ENCODE measurements around the gene GABBR2. TPM values are rescaled to one million over a fixed set of nuclear protein-coding genes. Genes with fewer than 3 reads are reported as not detected.

Gene GABBR2
- total RNA-seq, 1 donor from 2014 or later, result not detected

GRCh38 chr9:98302938-98303632, 405.6 kb downstream of the GABBR2 start:
- no peaks in the 10 kb centered on the region for H3K9me3 Mint-ChIP-seq (ENCODE audit: unreplicated experiment)
- H3K4me3 Mint-ChIP-seq (ENCODE audit: unreplicated experiment), result no peak overlapping the region
- H3K36me3 Mint-ChIP-seq (ENCODE audit: unreplicated experiment), result no peaks in the 10 kb centered on the region
- no peaks in the 10 kb centered on the region for H3K4me1 Mint-ChIP-seq (ENCODE audit: unreplicated experiment)
- peaks cover 10% of the 10 kb centered on the region for H3K27me3 Mint-ChIP-seq (ENCODE audit: unreplicated experiment)
- H3K27ac Mint-ChIP-seq (ENCODE audit: unreplicated experiment), result no peak overlapping the region
- TF ChIP-seq, protein P1, sequence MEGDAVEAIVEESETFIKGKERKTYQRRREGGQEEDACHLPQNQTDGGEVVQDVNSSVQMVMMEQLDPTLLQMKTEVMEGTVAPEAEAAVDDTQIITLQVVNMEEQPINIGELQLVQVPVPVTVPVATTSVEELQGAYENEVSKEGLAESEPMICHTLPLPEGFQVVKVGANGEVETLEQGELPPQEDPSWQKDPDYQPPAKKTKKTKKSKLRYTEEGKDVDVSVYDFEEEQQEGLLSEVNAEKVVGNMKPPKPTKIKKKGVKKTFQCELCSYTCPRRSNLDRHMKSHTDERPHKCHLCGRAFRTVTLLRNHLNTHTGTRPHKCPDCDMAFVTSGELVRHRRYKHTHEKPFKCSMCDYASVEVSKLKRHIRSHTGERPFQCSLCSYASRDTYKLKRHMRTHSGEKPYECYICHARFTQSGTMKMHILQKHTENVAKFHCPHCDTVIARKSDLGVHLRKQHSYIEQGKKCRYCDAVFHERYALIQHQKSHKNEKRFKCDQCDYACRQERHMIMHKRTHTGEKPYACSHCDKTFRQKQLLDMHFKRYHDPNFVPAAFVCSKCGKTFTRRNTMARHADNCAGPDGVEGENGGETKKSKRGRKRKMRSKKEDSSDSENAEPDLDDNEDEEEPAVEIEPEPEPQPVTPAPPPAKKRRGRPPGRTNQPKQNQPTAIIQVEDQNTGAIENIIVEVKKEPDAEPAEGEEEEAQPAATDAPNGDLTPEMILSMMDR (IDR thresholded peaks at IDR 0.05), result no peak
- DNase-seq (ENCODE audit: extremely low spot score, unreplicated experiment), result no peak

- Mint-ChIP-seq H3K4me1 (ENCODE audit: unreplicated experiment) (no peaks in the 10 kb centered on the region), H3K27ac (ENCODE audit: unreplicated experiment) (no peak overlapping the region), H3K27me3 (ENCODE audit: unreplicated experiment) (peaks cover 12% of the 10 kb centered on the region), H3K4me3 (ENCODE audit: unreplicated experiment) (no peak overlapping the region), H3K36me3 (ENCODE audit: unreplicated experiment) (no peaks in the 10 kb centered on the region), H3K9me3 (ENCODE audit: unreplicated experiment) (no peaks in the 10 kb centered on the region)
- TF ChIP-seq, protein P1 (IDR thresholded peaks at IDR 0.05), result no peak
- no peak for DNase-seq (ENCODE audit: extremely low spot score, unreplicated experiment)
Observed at GRCh38 chr9:98302150-98302549, 406.6 kb downstream of the GABBR2 start.

- Mint-ChIP-seq H3K9me3 (ENCODE audit: unreplicated experiment) (no peaks in the 10 kb centered on the region), H3K4me1 (ENCODE audit: unreplicated experiment) (no peaks in the 10 kb centered on the region), H3K36me3 (ENCODE audit: unreplicated experiment) (no peaks in the 10 kb centered on the region), H3K27ac (ENCODE audit: unreplicated experiment) (no peak overlapping the region), H3K4me3 (ENCODE audit: unreplicated experiment) (no peak overlapping the region), H3K27me3 (ENCODE audit: unreplicated experiment) (peaks cover 18% of the 10 kb centered on the region)
- DNase-seq (ENCODE audit: extremely low spot score, unreplicated experiment), result no peak
- TF ChIP-seq, protein P1 (IDR thresholded peaks at IDR 0.05), result no peak
Observed at GRCh38 chr9:98300611-98301010, 408.1 kb downstream of the GABBR2 start.

GRCh38 chr9:98298476-98298875, 410.3 kb downstream of the GABBR2 start:
- no peak for DNase-seq (ENCODE audit: extremely low spot score, unreplicated experiment)
- Mint-ChIP-seq H3K27me3 (ENCODE audit: unreplicated experiment) (peaks cover 36% of the 10 kb centered on the region), H3K4me1 (ENCODE audit: unreplicated experiment) (no peaks in the 10 kb centered on the region), H3K4me3 (ENCODE audit: unreplicated experiment) (no peak overlapping the region), H3K9me3 (ENCODE audit: unreplicated experiment) (no peaks in the 10 kb centered on the region), H3K27ac (ENCODE audit: unreplicated experiment) (no peak overlapping the region), H3K36me3 (ENCODE audit: unreplicated experiment) (no peaks in the 10 kb centered on the region)
- TF ChIP-seq, protein P1 (IDR thresholded peaks at IDR 0.05), result no peak

DNA sequence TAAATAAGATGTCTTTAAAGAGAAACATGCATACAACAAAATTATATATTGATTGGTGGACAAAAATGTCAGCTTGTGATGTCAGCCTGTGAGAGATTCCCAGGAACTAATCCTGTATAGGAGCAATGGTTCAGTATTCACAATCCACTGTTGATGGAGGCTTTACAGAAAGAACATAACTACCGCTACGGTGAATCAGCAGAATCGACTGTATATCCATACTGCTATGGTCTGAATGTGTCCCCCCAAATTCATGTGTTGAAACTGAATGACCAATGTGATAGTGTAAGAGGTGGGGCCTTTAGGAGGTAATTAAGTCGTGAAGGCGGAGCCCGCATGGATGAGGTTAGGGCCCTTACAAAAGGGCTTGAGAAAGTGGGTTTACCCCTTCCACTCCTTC, 412.9 kb downstream of the GABBR2 start:
- Mint-ChIP-seq H3K4me3 (ENCODE audit: unreplicated experiment) (no peak overlapping the region), H3K27me3 (ENCODE audit: unreplicated experiment) (peaks cover 60% of the 10 kb centered on the region), H3K27ac (ENCODE audit: unreplicated experiment) (no peak overlapping the region), H3K36me3 (ENCODE audit: unreplicated experiment) (no peaks in the 10 kb centered on the region), H3K9me3 (ENCODE audit: unreplicated experiment) (no peaks in the 10 kb centered on the region), H3K4me1 (ENCODE audit: unreplicated experiment) (no peaks in the 10 kb centered on the region)
- TF ChIP-seq, protein P1 (IDR thresholded peaks at IDR 0.05), result no peak
- no peak for DNase-seq (ENCODE audit: extremely low spot score, unreplicated experiment)
